PC-9 (cell line): Measurements from ENCODE around the gene BHMT2.

Experiments used
- CTCF ChIP-seq: fragments of 200-600 bp; sonication (generic); conservative IDR thresholded peaks from 2 replicates; pipeline ENCODE4 v1.6.1; 2017; ENCODE audit warnings: mixed run types, antibody characterized with exemption, mild to moderate bottlenecking, moderate library complexity
- EZH2 ChIP-seq: fragments of 200-600 bp; sonication (generic); IDR thresholded peaks from 2 replicates; pipeline ENCODE4 v1.8.0; 2017; ENCODE audit warnings: antibody characterized with exemption, low read depth

- no peak for TF ChIP-seq CTCF
- no peak for TF ChIP-seq EZH2
These were observed at the start of gene BHMT2, which contains the start of gene DMGDH for GRCh38 chr5:79069488-79070349.
